ENCODE results near the gene NTHL1.

The NTHL1 gene

GRCh38 chr16:2028620-2029220 lies 18.9 kb downstream of the NTHL1 start:
- TF ChIP-seq CTCF (conservative IDR thresholded peaks at IDR 0.05): no peak
- no peak for TF ChIP-seq ZFX (IDR thresholded peaks at IDR 0.05)
- peak overlapping the region; percentile 97; the same call in 1 of the 2 replicates for H3K27ac ChIP-seq

- TF ChIP-seq ZFX (IDR thresholded peaks at IDR 0.05): no peak
- no peak for TF ChIP-seq CTCF (conservative IDR thresholded peaks at IDR 0.05)
- H3K27ac ChIP-seq: peak overlapping the region; percentile 97
Measured at GRCh38 chr16:2028146-2028545, 19.5 kb downstream of the NTHL1 start.

- peak overlapping the region; percentile 97 for H3K27ac ChIP-seq
- TF ChIP-seq ZFX (IDR thresholded peaks at IDR 0.05) (no peak), CTCF (conservative IDR thresholded peaks at IDR 0.05) (no peak; the same call in 1 of the 2 replicates)
Measured at GRCh38 chr16:2027024-2028010, 20.3 kb downstream of the NTHL1 start.

- H3K27ac ChIP-seq: peak within 1 kb of the TSS; percentile 97
- TF ChIP-seq CTCF (conservative IDR thresholded peaks at IDR 0.05) (no peak), ZFX (IDR thresholded peaks at IDR 0.05) (no peak)
Measured at GRCh38 chr16:2026461-2027023, 21.1 kb downstream of the NTHL1 start, which contains the start of gene NHERF2. NHERF2 (plus strand) TSS chr16:2026902; CDS start chr16:2027006, 104 bp downstream.

- no peak for TF ChIP-seq CTCF (conservative IDR thresholded peaks at IDR 0.05)
- no peak for TF ChIP-seq ZFX (IDR thresholded peaks at IDR 0.05)
- peak overlapping the region; percentile 97 for H3K27ac ChIP-seq
Measured at GRCh38 chr16:2025878-2026460, 21.7 kb downstream of the NTHL1 start.

- H3K27ac ChIP-seq: peak overlapping the region; percentile 97; the same call in 1 of the 2 replicates
- TF ChIP-seq ZFX (IDR thresholded peaks at IDR 0.05): no peak
- no peak for TF ChIP-seq CTCF (conservative IDR thresholded peaks at IDR 0.05)
Measured at GRCh38 chr16:2025251-2025650, 22.4 kb downstream of the NTHL1 start.
